Measurements from ENCODE around the gene ZBTB42.

DNA sequence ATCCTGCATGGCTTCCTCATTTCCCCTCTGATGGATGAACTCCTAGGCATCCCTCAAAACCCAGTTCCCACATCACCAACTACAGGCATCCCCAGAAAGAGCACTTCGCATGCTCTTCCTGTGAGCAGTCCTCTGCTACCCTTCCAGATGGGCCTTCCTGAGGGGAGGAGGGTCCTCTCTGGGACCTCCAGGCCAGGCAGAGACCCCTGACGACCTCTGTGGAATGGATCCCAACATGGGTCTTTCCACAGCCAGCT, 7.3 kb upstream of the ZBTB42 start:
- TF ChIP-seq, protein P1, sequence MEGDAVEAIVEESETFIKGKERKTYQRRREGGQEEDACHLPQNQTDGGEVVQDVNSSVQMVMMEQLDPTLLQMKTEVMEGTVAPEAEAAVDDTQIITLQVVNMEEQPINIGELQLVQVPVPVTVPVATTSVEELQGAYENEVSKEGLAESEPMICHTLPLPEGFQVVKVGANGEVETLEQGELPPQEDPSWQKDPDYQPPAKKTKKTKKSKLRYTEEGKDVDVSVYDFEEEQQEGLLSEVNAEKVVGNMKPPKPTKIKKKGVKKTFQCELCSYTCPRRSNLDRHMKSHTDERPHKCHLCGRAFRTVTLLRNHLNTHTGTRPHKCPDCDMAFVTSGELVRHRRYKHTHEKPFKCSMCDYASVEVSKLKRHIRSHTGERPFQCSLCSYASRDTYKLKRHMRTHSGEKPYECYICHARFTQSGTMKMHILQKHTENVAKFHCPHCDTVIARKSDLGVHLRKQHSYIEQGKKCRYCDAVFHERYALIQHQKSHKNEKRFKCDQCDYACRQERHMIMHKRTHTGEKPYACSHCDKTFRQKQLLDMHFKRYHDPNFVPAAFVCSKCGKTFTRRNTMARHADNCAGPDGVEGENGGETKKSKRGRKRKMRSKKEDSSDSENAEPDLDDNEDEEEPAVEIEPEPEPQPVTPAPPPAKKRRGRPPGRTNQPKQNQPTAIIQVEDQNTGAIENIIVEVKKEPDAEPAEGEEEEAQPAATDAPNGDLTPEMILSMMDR (conservative IDR thresholded peaks at IDR 0.05) = no peak
- TF ChIP-seq ZFX (IDR thresholded peaks at IDR 0.05) = no peak
